OCI-LY7 (cell line): ENCODE data around the gene A2ML1.
"Not testable (repeated sequence)": the region's sequence is repeated elsewhere in the genome, so short reads cannot be mapped to it uniquely, and the experiment has no call there.

Experiments used
- EZH2phosphoT487 ChIP-seq: fragments of 200-600 bp; sonication (generic); IDR thresholded peaks from 2 replicates; pipeline ENCODE4 v1.6.1; 2018; ENCODE audit warnings: low read depth, borderline replicate concordance, mild to moderate bottlenecking, mixed run types, antibody characterized with exemption, low read length, moderate library complexity, mixed read lengths
- TF ChIP-seq, protein P1 (sequence below): fragments of 200-600 bp; sonication (generic); conservative IDR thresholded peaks from 2 replicates; pipeline ENCODE4 v1.5.1; 2014; ENCODE audit warnings: mild to moderate bottlenecking, antibody characterized with exemption, low read length, moderate library complexity, mixed read lengths

DNA sequence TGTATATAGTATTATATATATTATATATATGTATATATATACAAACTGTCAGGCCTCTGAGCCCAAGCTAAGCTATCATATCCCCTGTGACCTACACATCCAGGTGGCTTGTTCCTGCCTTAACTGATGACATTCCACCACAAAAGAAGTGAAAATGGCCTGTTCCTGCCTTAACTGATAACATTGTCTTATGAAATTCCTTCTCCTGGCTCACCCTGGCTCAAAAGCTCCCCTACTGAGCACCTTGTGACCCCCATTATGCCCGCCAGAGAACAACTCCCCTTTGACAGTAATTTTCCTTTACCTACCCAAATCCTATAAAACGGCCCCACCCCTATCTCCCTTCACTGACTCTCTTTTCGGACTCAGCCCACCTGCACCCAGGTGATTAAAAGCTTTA, 17.6 kb upstream of the A2ML1 start:
- TF ChIP-seq, protein P1, sequence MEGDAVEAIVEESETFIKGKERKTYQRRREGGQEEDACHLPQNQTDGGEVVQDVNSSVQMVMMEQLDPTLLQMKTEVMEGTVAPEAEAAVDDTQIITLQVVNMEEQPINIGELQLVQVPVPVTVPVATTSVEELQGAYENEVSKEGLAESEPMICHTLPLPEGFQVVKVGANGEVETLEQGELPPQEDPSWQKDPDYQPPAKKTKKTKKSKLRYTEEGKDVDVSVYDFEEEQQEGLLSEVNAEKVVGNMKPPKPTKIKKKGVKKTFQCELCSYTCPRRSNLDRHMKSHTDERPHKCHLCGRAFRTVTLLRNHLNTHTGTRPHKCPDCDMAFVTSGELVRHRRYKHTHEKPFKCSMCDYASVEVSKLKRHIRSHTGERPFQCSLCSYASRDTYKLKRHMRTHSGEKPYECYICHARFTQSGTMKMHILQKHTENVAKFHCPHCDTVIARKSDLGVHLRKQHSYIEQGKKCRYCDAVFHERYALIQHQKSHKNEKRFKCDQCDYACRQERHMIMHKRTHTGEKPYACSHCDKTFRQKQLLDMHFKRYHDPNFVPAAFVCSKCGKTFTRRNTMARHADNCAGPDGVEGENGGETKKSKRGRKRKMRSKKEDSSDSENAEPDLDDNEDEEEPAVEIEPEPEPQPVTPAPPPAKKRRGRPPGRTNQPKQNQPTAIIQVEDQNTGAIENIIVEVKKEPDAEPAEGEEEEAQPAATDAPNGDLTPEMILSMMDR: not testable (repeated sequence)
- not testable (repeated sequence) for TF ChIP-seq EZH2phosphoT487
